HepG2 (cell line): ENCODE results near the gene PPP1R15B. TPM values are rescaled to one million over a fixed set of nuclear protein-coding genes. Genes with fewer than 3 reads are reported as not detected.

ENCODE experiments used
- ATAC-seq: fragments of 200-7000 bp; cut with Tn5 transposase; 3 replicates; pipeline ENCODE4 v1.9.1; 2020; ENCODE audit warnings: mild to moderate bottlenecking, moderate library complexity
- BruUV-seq: library from RNA; stranded (reverse); fragments of 400-500 nt; replicated peaks from 2 replicates; lab custom pipeline; 2021; lab: Mats Ljungman, UMichigan
- CTCF ChIA-PET: fragments of 300-600 bp; formaldehyde crosslinking; extraction: SDS; loops from one replicate; lab custom pipeline; 2021; ENCODE audit warnings: low total read pairs, inconsistent platforms, low intra/inter-chr PET ratio; lab: Yijun Ruan, JAX
- POLR2A ChIA-PET: fragments of 350-600 bp; sonication (Branson Sonifier 250); formaldehyde crosslinking; loops from one replicate; lab custom pipeline; 2020; ENCODE audit warnings: antibody characterized with exemption, inconsistent platforms; lab: Yijun Ruan, JAX
- DNase-seq: peaks from one replicate; pipeline ENCODE4 v3.0.0-alpha.2; 2015; ENCODE audit warnings: low spot score
- FAIRE-seq: peaks from 3 replicates; lab custom pipeline; 2011; peaks lifted over from hg19 to GRCh38; lab: Jason Lieb, UNC
- H2AFZ ChIP-seq: one replicate; pipeline ENCODE4 v1.6.1; 2011; ENCODE audit warnings: low read length, inconsistent platforms
- H3K27ac ChIP-seq: fragments of 300-600 bp; 3 replicates; pipeline ENCODE4 v1.8.0; 2011; ENCODE audit warnings: mixed run types, mild to moderate bottlenecking, mixed read lengths, low read length, inconsistent platforms; ENCODE audit not compliant: insufficient read depth; ENCODE audit errors: extremely low read length
- H3K27me3 ChIP-seq, 2 experiments: fragments of 200-600 bp in 1 of 2; 2 replicates in 1 of 2; 3 replicates in 1 of 2; pipeline versions ENCODE4 v1.6.0 to v1.8.0; 2011; ENCODE audit warnings: low read length in 2 of 2, mild to moderate bottlenecking in 2 of 2, moderate library complexity in 2 of 2, inconsistent platforms in 1 of 2; ENCODE audit not compliant: insufficient read depth in 2 of 2, control insufficient read depth in 1 of 2
- H3K36me3 ChIP-seq, 2 experiments: fragments of 200-600 bp in 1 of 2; replicated peaks in 1 of 2; 2 replicates in 1 of 2; 3 replicates in 1 of 2; pipeline versions ENCODE4 v1.5.1 to v1.8.0; 2011; ENCODE audit warnings: low read length in 2 of 2, inconsistent platforms in 1 of 2; ENCODE audit not compliant: insufficient read depth in 2 of 2, control insufficient read depth in 1 of 2
- H3K4me1 ChIP-seq: 2 replicates; pipeline ENCODE4 v1.5.1; 2012; ENCODE audit warnings: low read length, inconsistent platforms; ENCODE audit not compliant: insufficient read depth
- H3K4me2 ChIP-seq: 2 replicates; pipeline ENCODE4 v1.6.0; 2011; ENCODE audit warnings: low read depth, low read length, inconsistent platforms
- H3K4me3 ChIP-seq, 3 experiments: fragments of 200-600 bp in 1 of 3; sonication (generic), shearing (Covaris generic) in 1 of 3; replicated peaks in 1 of 3; 2 replicates each; pipeline ENCODE4 v1.5.1; 2011 to 2016; ENCODE audit warnings: low read length in 3 of 3, inconsistent platforms in 2 of 3, low read depth in 2 of 3, mild to moderate bottlenecking in 2 of 3, control low read depth in 1 of 3, mixed read lengths in 1 of 3; ENCODE audit not compliant: insufficient read depth in 1 of 3
- H3K79me2 ChIP-seq: one replicate; pipeline ENCODE4 v1.6.1; 2011; ENCODE audit warnings: low read length, inconsistent platforms; ENCODE audit not compliant: insufficient read depth
- H3K9ac ChIP-seq: 2 replicates; pipeline ENCODE4 v1.6.0; 2011; ENCODE audit warnings: mild to moderate bottlenecking, low read depth, low read length, inconsistent platforms; ENCODE audit not compliant: insufficient read depth
- H3K9me3 ChIP-seq: 2 replicates; pipeline ENCODE4 v1.5.1; 2012; ENCODE audit warnings: mild to moderate bottlenecking, low read length
- H4K20me1 ChIP-seq: 2 replicates; pipeline ENCODE4 v1.6.0; 2011; ENCODE audit warnings: inconsistent platforms, mild to moderate bottlenecking, low read length, moderate library complexity; ENCODE audit not compliant: insufficient read depth
- CREM ChIP-seq, 2 experiments: sonication (generic) in 1 of 2; formaldehyde crosslinking in 1 of 2; IDR thresholded peaks; 2 replicates each; pipeline versions ENCODE4 v1.4.0 to v1.6.1; 2016 to 2020; ENCODE audit warnings: antibody characterized with exemption in 1 of 2, mild to moderate bottlenecking in 1 of 2, missing genetic modification reagents in 1 of 2
- ELF3 ChIP-seq: IDR thresholded peaks from 2 replicates; pipeline ENCODE4 v1.6.1; 2016; ENCODE audit warnings: missing genetic modification reagents, missing compliant biosample characterization
- FOSL2 ChIP-seq: sonication (generic); formaldehyde crosslinking; IDR thresholded peaks from 2 replicates; pipeline ENCODE4 v1.4.0; 2020; ENCODE audit warnings: missing genetic modification reagents
- SOX5 ChIP-seq: IDR thresholded peaks from 2 replicates; pipeline ENCODE4 v1.6.1; 2016; ENCODE audit warnings: borderline replicate concordance
- ZNF484 ChIP-seq: sonication (generic); formaldehyde crosslinking; IDR thresholded peaks from 2 replicates; pipeline ENCODE4 v1.5.1; 2020; ENCODE audit warnings: mild to moderate bottlenecking, low read depth, missing genetic modification reagents, borderline replicate concordance
- ZNF652 ChIP-seq: IDR thresholded peaks from 2 replicates; pipeline ENCODE4 v1.6.1; 2016; ENCODE audit warnings: low read depth, borderline replicate concordance
- ZNF777 ChIP-seq: sonication (generic); formaldehyde crosslinking; IDR thresholded peaks from 2 replicates; pipeline ENCODE4 v1.4.0; 2020; ENCODE audit warnings: missing genetic modification reagents
- WGBS: methylation state at CpG from one replicate; pipeline ENCODE4 v1.1.6; 2017; ENCODE audit warnings: low lambda C conversion rate; 5-methylcytosine and 5-hydroxymethylcytosine counted together
- in situ Hi-C: cut with HindIII; loops from 2 replicates; pipeline ENCODE4 v1.10.0; 2017; ENCODE audit warnings: low pct_unique_long_range_greater_than_20kb; ENCODE audit not compliant: extremely low pct_ligation_motif_present
- intact Hi-C: fragments of 100-400 bp; cut with micrococcal nuclease; formaldehyde crosslinking; loops from one replicate; pipeline ENCODE4 v1.10.0; 2022; ENCODE audit not compliant: unreplicated experiment
- polyA plus RNA-seq, 8 experiments: library from polyadenylated mRNA; depleted of rRNA in 3 of 8; stranded (reverse) in 7 of 8; unstranded in 1 of 8; fragments of >200 nt; fragmentation: Illumina TruSeq in 4 of 8; extraction: Trizol in 4 of 8; gene quantifications; 2 replicates each; pipeline versions ENCODE4 v1.2.1 to v1.2.3, GENCODE V29; 2011 to 2016; ENCODE audit warnings: low read depth in 4 of 8, missing spikeins in 1 of 8, mixed read lengths in 1 of 8; ENCODE audit not compliant: insufficient read depth in 1 of 8
- total RNA-seq, 5 experiments: library from RNA; depleted of rRNA; stranded (reverse); fragments of >200 nt; fragmentation: Illumina TruSeq; extraction: Trizol; gene quantifications; 2 replicates each; pipeline ENCODE4 v1.2.3, GENCODE V29; 2016; ENCODE audit warnings: low read depth in 1 of 5
- TF ChIP-seq, protein P1 (sequence below): sonication (generic); formaldehyde crosslinking; IDR thresholded peaks from 2 replicates; pipeline ENCODE4 v1.4.0; 2020; ENCODE audit warnings: missing genetic modification reagents
- TF ChIP-seq, protein P2 (sequence below): sonication (generic); formaldehyde crosslinking; IDR thresholded peaks from 2 replicates; pipeline ENCODE4 v1.4.0; 2020; ENCODE audit warnings: missing genetic modification reagents, mild to moderate bottlenecking, borderline replicate concordance
- TF ChIP-seq, protein P3 (sequence below): IDR thresholded peaks from 2 replicates; pipeline ENCODE4 v1.6.1; 2016; ENCODE audit warnings: control low read depth
- TF ChIP-seq, protein P4 (sequence below): sonication (generic); formaldehyde crosslinking; IDR thresholded peaks from 2 replicates; pipeline ENCODE4 v1.5.1; 2020; ENCODE audit warnings: mild to moderate bottlenecking, missing genetic modification reagents, borderline replicate concordance
- TF ChIP-seq, protein P5 (sequence below): sonication (generic); formaldehyde crosslinking; IDR thresholded peaks from 2 replicates; pipeline ENCODE4 v1.4.0; 2020; ENCODE audit warnings: low read depth, mild to moderate bottlenecking, missing genetic modification reagents

The PPP1R15B gene
- total and polyA plus RNA-seq, 2 of the 13 experiments (the other 11 are each of a cell fraction or from before 2014, with no cell fraction given): 13.4 to 23.8 TPM

DNA sequence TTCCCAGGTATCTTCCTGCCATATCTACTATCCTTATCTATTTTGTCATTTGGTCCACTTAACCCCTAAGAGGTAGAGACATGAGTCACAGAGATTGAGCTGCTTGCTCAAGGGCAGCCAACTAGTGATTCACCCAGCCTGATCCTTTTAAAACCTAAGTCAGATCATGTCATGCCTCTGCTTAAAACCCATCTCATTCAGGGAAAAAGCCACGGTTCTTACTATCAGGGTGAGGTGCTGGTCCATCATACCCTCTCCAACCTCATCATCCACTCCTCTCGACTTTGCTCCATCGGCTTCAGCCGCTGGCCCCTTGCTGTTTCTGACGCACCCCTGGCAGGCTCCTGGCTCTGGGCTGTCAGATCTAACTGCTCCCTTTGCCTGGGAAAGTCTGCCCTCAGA lies 14.4 kb upstream of the PPP1R15B start:
- peaks cover 19% of the 10 kb centered on the region for H3K4me1 ChIP-seq
- intact Hi-C loops: no loop called here
- H3K79me2 ChIP-seq: no peaks in the 10 kb centered on the region
- no peaks in the 10 kb centered on the region for H4K20me1 ChIP-seq
- no peak overlapping the region for H3K4me2 ChIP-seq
- peaks cover under 1 to 6% of the 10 kb centered on the region in 2 experiments; a peak in 2 of 5 replicates for H3K36me3 ChIP-seq
- no peak overlapping the region for H3K9ac ChIP-seq
- FAIRE-seq (no peak), ATAC-seq (no peak), DNase-seq (peak; percentile 21)
- POLR2A ChIA-PET: no interaction called here
- in situ Hi-C loops: no loop called here
- BruUV-seq: no TSS peak
- no peaks in the 10 kb centered on the region for H3K9me3 ChIP-seq
- no peak for TF ChIP-seq SOX5 (CRISPR knock-in tag)
- TF ChIP-seq, protein P1, sequence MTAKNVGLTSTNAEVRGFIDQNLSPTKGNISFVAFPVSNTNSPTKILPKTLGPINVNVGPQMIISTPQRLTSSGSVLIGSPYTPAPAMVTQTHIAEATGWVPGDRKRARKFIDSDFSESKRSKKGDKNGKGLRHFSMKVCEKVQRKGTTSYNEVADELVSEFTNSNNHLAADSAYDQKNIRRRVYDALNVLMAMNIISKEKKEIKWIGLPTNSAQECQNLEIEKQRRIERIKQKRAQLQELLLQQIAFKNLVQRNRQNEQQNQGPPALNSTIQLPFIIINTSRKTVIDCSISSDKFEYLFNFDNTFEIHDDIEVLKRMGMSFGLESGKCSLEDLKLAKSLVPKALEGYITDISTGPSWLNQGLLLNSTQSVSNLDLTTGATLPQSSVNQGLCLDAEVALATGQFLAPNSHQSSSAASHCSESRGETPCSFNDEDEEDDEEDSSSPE (CRISPR knock-in tag): no peak
- TF ChIP-seq CREM (IDR thresholded peaks at IDR 0.05): no peak
- no peak for TF ChIP-seq CREM (CRISPR knock-in tag; IDR thresholded peaks at IDR 0.05)
- TF ChIP-seq, protein P2, sequence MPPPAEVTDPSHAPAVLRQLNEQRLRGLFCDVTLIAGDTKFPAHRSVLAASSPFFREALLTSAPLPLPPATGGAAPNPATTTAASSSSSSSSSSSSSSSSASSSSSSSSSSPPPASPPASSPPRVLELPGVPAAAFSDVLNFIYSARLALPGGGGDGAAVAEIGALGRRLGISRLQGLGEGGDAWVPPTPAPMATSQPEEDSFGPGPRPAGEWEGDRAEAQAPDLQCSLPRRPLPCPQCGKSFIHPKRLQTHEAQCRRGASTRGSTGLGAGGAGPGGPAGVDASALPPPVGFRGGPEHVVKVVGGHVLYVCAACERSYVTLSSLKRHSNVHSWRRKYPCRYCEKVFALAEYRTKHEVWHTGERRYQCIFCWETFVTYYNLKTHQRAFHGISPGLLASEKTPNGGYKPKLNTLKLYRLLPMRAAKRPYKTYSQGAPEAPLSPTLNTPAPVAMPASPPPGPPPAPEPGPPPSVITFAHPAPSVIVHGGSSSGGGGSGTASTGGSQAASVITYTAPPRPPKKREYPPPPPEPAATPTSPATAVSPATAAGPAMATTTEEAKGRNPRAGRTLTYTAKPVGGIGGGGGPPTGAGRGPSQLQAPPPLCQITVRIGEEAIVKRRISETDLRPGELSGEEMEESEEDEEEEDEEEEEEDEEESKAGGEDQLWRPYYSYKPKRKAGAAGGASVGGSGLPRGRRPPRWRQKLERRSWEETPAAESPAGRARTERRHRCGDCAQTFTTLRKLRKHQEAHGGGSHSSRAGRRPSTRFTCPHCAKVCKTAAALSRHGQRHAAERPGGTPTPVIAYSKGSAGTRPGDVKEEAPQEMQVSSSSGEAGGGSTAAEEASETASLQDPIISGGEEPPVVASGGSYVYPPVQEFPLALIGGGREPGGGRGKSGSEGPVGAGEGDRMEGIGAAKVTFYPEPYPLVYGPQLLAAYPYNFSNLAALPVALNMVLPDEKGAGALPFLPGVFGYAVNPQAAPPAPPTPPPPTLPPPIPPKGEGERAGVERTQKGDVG: no peak
- TF ChIP-seq, protein P3, sequence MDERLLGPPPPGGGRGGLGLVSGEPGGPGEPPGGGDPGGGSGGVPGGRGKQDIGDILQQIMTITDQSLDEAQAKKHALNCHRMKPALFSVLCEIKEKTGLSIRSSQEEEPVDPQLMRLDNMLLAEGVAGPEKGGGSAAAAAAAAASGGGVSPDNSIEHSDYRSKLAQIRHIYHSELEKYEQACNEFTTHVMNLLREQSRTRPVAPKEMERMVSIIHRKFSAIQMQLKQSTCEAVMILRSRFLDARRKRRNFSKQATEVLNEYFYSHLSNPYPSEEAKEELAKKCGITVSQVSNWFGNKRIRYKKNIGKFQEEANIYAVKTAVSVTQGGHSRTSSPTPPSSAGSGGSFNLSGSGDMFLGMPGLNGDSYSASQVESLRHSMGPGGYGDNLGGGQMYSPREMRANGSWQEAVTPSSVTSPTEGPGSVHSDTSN (CRISPR knock-in tag): no peak
- TF ChIP-seq ZNF484 (CRISPR knock-in tag): no peak
- TF ChIP-seq, protein P4, sequence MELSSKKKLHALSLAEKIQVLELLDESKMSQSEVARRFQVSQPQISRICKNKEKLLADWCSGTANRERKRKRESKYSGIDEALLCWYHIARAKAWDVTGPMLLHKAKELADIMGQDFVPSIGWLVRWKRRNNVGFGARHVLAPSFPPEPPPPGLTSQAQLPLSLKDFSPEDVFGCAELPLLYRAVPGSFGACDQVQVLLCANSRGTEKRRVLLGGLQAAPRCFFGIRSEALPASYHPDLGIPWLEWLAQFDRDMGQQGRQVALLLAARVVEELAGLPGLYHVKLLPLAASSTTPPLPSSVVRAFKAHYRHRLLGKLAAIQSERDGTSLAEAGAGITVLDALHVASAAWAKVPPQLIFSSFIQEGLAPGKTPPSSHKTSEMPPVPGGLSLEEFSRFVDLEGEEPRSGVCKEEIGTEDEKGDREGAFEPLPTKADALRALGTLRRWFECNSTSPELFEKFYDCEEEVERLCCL: no peak
- TF ChIP-seq, protein P5, sequence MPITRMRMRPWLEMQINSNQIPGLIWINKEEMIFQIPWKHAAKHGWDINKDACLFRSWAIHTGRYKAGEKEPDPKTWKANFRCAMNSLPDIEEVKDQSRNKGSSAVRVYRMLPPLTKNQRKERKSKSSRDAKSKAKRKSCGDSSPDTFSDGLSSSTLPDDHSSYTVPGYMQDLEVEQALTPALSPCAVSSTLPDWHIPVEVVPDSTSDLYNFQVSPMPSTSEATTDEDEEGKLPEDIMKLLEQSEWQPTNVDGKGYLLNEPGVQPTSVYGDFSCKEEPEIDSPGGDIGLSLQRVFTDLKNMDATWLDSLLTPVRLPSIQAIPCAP (CRISPR knock-in tag): no peak
- peak; percentile 37; the same call in 1 of the 2 replicates for TF ChIP-seq FOSL2
- TF ChIP-seq ZNF652: peak; percentile 32; the same call in 1 of the 2 replicates
- no peak for TF ChIP-seq ZNF777
- no peak for TF ChIP-seq ELF3 (CRISPR knock-in tag)
- H3K27ac ChIP-seq: no peak overlapping the region
- WGBS: 84% methylated on average over 5 of the region's 5 CpGs
- H3K4me3 ChIP-seq: no peak overlapping the region
- no peaks in the 10 kb centered on the region for H3K27me3 ChIP-seq
- CTCF ChIA-PET: no interaction called here
- H2AFZ ChIP-seq: no peak overlapping the region
